Measurements from ENCODE around the gene HOXB5. TPM values are rescaled to one million over a fixed set of nuclear protein-coding genes. Genes with fewer than 3 reads are reported as not detected.

Gene HOXB5
- total RNA-seq, 2 experiments from 2014 or later = not detected

DNA sequence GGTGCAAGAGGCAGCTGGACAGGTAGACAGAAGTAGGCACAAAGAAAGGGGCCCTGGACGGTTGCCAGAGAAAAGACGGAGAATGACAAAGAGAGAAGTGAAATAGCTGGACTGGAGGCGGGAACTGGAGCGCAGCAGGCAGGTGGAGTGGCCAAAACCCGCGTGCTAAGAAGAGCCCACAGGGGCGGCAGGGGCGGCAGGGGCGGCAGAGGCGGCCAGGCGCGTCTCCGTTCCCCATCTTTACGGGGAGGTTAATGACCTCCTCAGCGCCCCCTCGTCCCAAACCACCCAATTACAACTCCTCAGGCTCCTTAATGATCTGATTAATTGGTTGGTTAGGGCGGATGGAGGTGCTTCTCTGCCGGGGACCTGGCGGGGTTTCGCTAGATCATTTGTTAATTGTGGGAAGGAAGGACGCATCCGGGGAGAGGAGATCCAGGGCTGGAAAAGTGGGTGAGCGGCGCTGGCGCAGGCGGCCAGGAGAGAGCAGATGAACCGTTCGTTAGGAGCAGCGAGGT is 48.0 kb upstream of the HOXB5 start:
- ATAC-seq (ENCODE audit: poor library complexity) = no peak

DNA sequence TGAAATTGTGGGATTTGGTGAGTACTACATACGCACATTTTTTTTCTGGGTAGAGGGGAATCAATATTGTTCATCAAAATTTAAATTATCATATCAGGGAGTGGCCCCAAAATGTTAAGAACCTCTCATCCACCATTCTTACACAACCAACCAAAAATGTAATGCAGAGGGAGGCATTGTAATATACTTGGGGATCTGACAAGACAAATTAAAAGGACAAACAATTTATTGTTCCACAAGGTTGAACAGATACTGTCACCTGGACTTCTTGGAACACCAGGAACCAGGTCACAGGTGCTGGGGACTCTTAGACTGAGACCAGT is 47.2 kb upstream of the HOXB5 start:
- TF ChIP-seq, protein P1, sequence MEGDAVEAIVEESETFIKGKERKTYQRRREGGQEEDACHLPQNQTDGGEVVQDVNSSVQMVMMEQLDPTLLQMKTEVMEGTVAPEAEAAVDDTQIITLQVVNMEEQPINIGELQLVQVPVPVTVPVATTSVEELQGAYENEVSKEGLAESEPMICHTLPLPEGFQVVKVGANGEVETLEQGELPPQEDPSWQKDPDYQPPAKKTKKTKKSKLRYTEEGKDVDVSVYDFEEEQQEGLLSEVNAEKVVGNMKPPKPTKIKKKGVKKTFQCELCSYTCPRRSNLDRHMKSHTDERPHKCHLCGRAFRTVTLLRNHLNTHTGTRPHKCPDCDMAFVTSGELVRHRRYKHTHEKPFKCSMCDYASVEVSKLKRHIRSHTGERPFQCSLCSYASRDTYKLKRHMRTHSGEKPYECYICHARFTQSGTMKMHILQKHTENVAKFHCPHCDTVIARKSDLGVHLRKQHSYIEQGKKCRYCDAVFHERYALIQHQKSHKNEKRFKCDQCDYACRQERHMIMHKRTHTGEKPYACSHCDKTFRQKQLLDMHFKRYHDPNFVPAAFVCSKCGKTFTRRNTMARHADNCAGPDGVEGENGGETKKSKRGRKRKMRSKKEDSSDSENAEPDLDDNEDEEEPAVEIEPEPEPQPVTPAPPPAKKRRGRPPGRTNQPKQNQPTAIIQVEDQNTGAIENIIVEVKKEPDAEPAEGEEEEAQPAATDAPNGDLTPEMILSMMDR (IDR thresholded peaks at IDR 0.05) = no peak
- Histone ChIP-seq H3K27me3 (ENCODE audit: control insufficient read depth in 1 of 2, insufficient read depth in 2 of 2, low read length in 2 of 2) (peaks cover 86 to 98% of the 10 kb centered on the region in 2 experiments), H3K27ac (ENCODE audit: low read depth in 1 of 2, low read length in 2 of 2) (no peak overlapping the region), H3K36me3 (ENCODE audit: insufficient read depth, low read length) (no peaks in the 10 kb centered on the region), H3K4me1 (ENCODE audit: insufficient read depth, low read length) (peaks cover 26% of the 10 kb centered on the region), H3K9me3 (ENCODE audit: control insufficient read depth in 1 of 2, insufficient read depth in 1 of 2, low read length in 2 of 2) (peaks cover 0 to 18% of the 10 kb centered on the region in 2 experiments), H3K4me3 (ENCODE audit: low read length) (no peak overlapping the region)
- POLR2A ChIA-PET = no interaction called here
- Mint-ChIP-seq H3K4me1 (ENCODE audit: low read depth) (peaks cover 19% of the 10 kb centered on the region), H3K27ac (no peak overlapping the region), H3K4me3 (no peak overlapping the region), H3K36me3 (ENCODE audit: low read depth) (no peaks in the 10 kb centered on the region), H3K9me3 (no peaks in the 10 kb centered on the region), H3K27me3 (peaks cover 100% of the 10 kb centered on the region)
- DNase-seq (no peak), ATAC-seq (ENCODE audit: poor library complexity) (no peak)
- CTCF ChIA-PET = no interaction called here
- intact Hi-C loops (cut with DNase I, micrococcal nuclease) = no loop called here

More for the DNA sequence above, 48.0 kb upstream of the HOXB5 start:
- H3K4me3 Mint-ChIP-seq = no peak overlapping the region
- Histone ChIP-seq H3K36me3 (ENCODE audit: insufficient read depth, low read length) (no peaks in the 10 kb centered on the region), H3K9me3 (ENCODE audit: control insufficient read depth in 1 of 2, insufficient read depth in 1 of 2, low read length in 2 of 2) (peaks cover 0 to 19% of the 10 kb centered on the region in 2 experiments), H3K27me3 (ENCODE audit: control insufficient read depth in 1 of 2, insufficient read depth in 2 of 2, low read length in 2 of 2) (peaks cover 86 to 98% of the 10 kb centered on the region in 2 experiments), H3K4me3 (ENCODE audit: low read length) (no peak overlapping the region), H3K4me1 (ENCODE audit: insufficient read depth, low read length) (peaks cover 28% of the 10 kb centered on the region), H3K27ac (ENCODE audit: low read depth in 1 of 2, low read length in 2 of 2) (no peak overlapping the region)
- H3K27ac Mint-ChIP-seq = no peak overlapping the region
- DNase-seq = no peak
- H3K4me1 Mint-ChIP-seq (ENCODE audit: low read depth) = peaks cover 20% of the 10 kb centered on the region
- ChIA-PET CTCF (no interaction called here), POLR2A (no interaction called here)
- H3K36me3 Mint-ChIP-seq (ENCODE audit: low read depth) = no peaks in the 10 kb centered on the region
- peaks cover 99% of the 10 kb centered on the region for H3K27me3 Mint-ChIP-seq
- TF ChIP-seq, protein P1 (IDR thresholded peaks at IDR 0.05) = no peak
- no peaks in the 10 kb centered on the region for H3K9me3 Mint-ChIP-seq
- intact Hi-C loops (cut with DNase I, micrococcal nuclease) = no loop called here

DNA sequence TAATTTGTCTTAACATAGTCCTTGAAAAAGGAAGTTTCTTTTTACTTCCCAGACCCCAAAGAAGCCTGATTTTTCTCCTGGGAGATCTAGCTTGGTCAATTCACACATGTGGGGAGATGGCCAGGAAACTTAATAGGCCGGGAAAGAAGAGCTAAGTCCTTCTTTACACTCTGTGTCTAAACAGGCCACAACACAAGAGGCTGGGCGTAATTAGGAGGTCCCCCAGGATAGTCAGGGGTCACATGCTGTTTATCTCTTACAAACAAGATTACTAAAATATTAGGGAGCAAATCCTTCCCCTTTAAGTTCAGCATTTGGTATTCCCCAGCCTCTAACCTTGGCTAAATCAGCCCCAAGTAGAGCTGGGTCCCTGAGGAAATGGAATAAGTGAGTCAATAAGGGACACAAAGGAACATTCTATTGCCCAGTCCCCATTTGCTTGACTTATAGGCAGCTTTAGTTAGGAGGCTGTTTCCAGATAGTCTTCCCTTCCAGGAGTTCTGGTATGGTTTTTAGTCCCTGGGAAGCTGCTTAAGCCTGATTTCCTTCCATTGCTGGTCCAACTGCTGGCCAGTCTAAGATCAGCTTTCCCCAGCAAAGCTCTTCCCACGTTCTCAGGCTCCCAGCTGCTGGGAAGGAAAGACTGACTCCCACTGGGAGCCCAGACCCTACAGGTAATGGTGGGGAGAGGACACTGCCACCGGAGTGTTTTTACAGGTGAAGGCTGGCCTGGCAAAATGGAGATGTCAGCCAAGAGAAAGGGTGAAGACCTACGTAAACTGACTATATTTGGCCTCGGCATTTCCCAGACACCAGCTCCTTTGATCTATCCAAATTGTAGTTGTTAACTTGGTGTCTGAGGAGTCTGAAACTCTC is 46.6 kb upstream of the HOXB5 start:
- Histone ChIP-seq H3K4me1 (ENCODE audit: insufficient read depth, low read length) (peaks cover 24% of the 10 kb centered on the region), H3K27me3 (ENCODE audit: control insufficient read depth in 1 of 2, insufficient read depth in 2 of 2, low read length in 2 of 2) (peaks cover 86 to 98% of the 10 kb centered on the region in 2 experiments), H3K36me3 (ENCODE audit: insufficient read depth, low read length) (no peaks in the 10 kb centered on the region), H3K4me3 (ENCODE audit: low read length) (no peak overlapping the region), H3K9me3 (ENCODE audit: control insufficient read depth in 1 of 2, insufficient read depth in 1 of 2, low read length in 2 of 2) (peaks cover 0 to 16% of the 10 kb centered on the region in 2 experiments), H3K27ac (ENCODE audit: low read depth in 1 of 2, low read length in 2 of 2) (no peak overlapping the region)
- Mint-ChIP-seq H3K4me1 (ENCODE audit: low read depth) (peaks cover 14% of the 10 kb centered on the region), H3K36me3 (ENCODE audit: low read depth) (no peaks in the 10 kb centered on the region), H3K27ac (no peak overlapping the region), H3K27me3 (peaks cover 100% of the 10 kb centered on the region), H3K9me3 (no peaks in the 10 kb centered on the region), H3K4me3 (no peak overlapping the region)
- intact Hi-C loops (cut with DNase I, micrococcal nuclease) = no loop called here
- CTCF ChIA-PET = no interaction called here
- DNase-seq = no peak
- POLR2A ChIA-PET = no interaction called here
- TF ChIP-seq, protein P1 (IDR thresholded peaks at IDR 0.05) = no peak
- ATAC-seq (ENCODE audit: poor library complexity) = no peak

Data from CD4-positive, alpha-beta T cell (primary cell).